Skin of body (tissue), 2 donors: ENCODE results near the gene PAQR8. TPM values are rescaled to one million over a fixed set of nuclear protein-coding genes. Genes with fewer than 3 reads are reported as not detected.
A peak's percentile ranks its signal among the peaks of the same experiment; 100 is the strongest.
"Not testable (repeated sequence)": the region's sequence is repeated elsewhere in the genome, so short reads cannot be mapped to it uniquely, and the experiment has no call there.

Experiments used
- DNase-seq: peaks from one replicate; lab custom pipeline; 2025; lab: John Stamatoyannopoulos, UW
- total RNA-seq: library from RNA; depleted of rRNA; stranded (reverse); fragments of >200 nt; gene quantifications from one replicate; pipeline ENCODE4 v1.2.3, GENCODE V29; 2014

Gene PAQR8
- total RNA-seq, 1 donor from 2014 or later: 4.1 TPM

DNA sequence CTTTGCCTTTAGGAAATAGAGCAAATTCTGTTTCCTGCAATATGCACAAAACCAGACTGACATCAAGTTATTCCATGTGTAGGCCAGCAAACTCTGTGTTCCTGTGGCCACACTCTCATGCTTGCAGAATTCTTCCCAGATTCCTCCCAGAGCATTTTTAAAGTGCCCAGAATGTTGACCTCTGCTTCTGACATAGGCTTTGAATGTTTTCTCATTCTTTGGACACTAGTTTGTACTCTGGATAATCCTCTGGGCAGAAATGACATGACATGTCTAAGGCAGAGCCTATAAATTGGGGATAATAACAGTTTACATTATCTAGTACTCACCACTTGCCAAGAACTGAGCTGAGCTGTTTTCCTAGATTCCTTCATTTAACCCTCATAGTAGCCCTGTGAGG lies 49.0 kb downstream of the PAQR8 start:
- DNase-seq: no peak

- no peak for DNase-seq
Observed at GRCh38 chr6:52411911-52412310, 50.0 kb downstream of the PAQR8 start.

- DNase-seq: no peak
Observed at GRCh38 chr6:52415333-52415732, 53.4 kb downstream of the PAQR8 start.

DNA sequence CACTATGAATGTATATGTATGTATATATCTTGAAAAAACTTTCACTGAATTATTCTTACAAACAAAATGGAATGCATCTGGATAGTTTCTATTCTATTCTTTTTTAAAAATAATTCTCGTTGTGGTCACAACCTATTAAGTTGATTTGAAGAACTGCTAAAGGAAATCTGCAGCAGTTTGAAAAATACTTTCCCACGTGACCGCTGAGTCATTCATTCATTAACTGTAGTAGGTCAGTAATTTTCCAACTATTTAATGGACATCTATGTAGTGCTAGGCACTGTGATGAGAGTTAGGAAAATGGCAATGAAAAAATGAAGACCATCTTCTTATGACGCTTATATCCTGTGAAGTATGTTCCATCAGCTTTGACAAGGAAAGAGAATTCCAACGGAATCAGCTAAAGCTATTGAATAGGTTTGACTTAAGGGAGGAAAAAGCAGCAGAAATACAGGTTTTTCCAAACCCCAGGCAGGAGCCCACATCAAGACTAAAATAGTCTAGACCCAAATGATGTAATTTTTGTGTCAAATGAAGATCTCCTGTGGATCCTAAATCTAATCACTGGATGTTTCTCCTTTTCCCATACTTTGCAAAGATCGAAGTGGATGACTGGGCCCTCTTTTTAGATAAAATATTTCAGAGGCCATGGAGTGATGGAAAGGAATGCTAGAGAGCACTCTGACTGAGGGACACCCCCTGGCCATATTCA lies 54.1 kb downstream of the PAQR8 start:
- no peak for DNase-seq

DNA sequence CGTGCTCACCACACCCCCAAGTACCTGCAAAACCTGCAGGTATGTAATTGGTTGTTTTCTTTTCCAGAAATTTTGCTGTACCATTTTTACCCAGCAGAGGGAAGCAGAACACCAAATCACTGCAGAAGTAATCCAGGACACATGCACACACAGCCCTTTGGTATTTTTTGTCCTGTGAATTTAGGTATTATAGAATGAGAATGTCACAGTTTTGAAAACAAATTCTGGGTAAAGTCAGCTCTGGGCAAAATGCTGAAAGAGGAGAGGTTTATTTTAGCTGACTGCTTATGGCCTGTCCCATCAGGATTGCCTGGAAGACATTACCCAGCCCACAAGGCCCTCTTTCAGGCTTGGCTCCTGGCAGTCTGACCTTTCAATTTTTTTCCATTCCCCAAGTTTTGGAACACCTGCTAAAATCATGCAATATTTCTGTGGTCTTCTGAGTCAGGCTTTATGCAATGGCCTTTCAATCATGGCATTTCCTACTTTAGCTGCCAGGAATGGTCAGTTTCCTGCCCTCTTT lies 54.7 kb downstream of the PAQR8 start:
- DNase-seq: peak; percentile 49

GRCh38 chr6:52417675-52418111 lies 55.7 kb downstream of the PAQR8 start:
- DNase-seq: no peak

DNA sequence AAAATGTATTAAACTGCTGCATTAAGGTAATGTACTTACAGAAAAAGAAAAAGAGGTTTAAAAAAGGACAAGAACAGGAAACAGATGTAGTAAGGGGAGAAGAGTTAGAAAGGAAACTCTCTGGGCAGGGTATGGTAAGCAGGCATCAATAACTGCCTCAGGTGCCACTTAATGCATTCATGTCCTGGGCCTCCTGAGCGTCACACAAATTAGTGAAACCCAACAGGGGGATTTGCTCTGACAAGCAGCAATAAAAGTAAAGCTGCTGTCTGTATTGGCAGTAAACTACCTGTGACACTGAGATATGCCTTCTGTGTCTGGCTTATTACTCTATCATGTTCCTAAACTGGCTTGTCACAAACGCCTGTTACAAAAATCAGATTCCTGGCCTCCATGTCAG lies 56.7 kb downstream of the PAQR8 start:
- no peak for DNase-seq

DNA sequence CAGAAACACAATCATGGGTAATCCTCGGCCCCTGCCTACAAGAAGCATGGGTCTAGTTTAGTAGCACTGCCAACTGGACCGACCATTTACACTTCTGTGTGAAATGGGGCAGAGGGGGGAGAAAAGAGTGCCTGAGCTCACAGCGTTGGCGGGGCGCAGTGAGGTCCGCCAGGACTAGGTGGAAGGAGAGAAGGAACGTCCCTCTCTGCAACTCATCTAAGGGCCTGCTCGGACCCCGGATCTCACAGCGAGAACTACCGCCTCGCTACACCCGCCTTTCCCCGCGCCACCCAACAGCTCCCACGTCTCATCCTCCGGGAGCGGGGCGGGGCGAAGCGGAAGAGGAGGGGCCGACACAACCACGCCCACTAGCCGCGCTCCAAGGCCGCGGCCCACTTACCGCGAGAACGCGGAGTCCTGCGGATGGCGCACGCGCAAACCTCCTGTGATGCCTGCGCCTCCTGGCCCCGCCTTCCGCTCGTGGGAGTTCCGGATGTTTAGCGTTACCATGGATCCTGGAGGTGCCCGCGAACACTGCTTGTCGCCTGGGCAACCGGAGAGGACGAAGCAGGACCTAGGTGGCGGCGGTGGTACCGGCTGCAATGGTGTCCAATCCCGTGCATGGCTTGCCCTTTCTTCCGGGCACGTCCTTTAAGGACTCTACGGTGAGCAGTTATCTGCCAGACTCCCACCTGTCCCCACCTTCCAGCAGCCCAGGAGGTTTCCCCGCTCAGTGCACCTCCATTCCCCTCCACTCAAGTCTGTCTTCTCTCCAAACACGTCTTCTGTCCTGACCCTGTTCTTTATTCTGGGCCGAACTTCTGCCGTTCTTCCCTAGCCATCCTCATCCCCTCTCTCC lies 58.1 kb downstream of the PAQR8 start, which contains the start of gene EFHC1:
Gene EFHC1, plus strand, starts transcription at position 534 of the 859 bp plus-strand sequence. Its CDS starts 69 bp downstream, at position 603.
- peak; percentile 98 for DNase-seq

DNA sequence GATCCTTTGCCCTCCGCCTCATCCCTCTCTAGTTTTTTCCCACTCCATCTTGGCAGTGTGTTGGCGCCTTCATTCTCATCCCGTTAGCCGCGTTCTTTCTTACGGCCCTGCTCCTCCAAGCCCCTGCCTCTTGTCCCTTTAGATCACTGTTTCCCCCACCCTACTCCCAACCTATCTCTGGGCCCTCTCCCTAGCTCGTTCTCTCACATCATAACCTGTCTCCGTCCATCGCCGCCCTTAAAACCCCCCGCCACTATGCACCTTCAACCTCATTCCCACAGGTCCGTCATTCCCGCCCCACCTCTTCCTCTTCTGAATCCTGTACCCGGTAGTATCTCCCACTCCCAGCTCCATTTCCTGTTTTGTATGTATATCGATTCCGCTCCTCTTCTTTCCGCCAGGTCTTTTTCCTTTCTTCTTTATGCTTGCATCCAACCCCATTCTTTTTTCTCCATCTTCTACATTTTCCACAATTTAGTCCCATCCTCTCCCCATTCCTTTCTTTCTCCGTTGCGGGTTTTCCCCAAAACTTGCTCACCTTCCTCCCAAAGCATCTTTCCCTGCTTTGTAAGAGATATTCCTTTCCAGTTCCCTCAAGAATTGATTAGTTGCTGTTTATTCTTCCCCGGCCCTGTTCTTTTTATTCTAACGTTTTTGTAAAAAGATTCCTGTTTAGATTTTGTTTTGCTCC lies 58.9 kb downstream of the PAQR8 start:
- peak; percentile 71 for DNase-seq

DNA sequence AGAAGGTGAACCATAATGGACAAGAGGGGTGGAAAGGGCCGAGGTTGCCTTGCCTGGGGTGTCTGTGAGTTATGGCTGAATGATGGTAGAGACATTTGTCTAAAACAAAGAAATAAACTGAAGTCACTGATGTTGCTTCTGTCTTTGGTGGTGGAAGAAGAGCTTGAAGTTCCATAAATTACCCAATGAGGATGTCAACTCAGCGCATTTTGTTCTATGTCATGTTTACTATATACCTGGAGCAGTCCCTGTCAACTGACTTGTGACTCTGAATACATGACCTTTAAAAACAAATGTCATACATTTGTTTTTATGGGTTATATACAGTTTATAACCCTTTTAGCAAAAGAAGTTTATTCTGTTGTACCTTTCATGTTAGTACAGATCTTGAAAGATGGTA lies 60.2 kb downstream of the PAQR8 start:
- DNase-seq: no peak

DNA sequence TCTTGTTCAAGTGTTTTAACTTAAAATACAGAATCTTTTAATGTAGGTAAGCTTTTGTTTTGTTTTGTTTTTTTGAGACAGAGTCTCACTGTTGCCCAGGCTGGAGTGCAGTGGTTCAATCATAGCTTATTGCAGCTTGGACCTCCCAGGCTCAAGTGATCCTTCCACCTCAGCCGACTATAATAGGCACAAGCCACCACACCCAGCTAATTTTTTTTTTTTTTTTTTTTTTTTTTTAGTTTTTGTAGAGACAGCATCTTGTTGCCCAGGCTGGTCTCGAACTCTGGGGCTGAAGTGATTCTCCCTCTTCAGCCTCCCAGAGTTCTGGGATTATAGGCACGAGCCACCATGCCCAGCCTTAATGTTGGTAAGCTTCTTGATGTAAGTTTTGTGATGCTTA lies 61.5 kb downstream of the PAQR8 start:
- no peak for DNase-seq

DNA sequence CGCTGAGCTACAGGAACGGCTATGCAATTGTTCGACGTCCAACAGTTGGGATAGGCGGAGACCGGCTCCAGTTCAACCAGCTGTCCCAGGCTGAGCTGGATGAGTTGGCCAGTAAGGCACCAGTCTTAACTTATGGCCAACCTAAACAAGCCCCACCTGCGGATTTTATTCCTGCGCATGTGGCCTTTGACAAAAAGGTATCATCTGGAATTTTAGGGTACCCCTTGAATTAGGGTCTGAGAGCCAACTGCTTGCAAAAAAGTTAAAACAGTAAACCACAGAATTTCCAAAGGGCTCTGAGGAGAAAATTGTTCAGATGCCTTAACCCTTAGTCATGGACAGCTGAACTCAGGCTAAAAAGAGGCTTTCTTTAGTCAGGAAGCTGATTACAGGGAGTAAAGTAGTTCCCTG lies 62.0 kb downstream of the PAQR8 start:
- no peak for DNase-seq

GRCh38 chr6:52424513-52424912 lies 62.6 kb downstream of the PAQR8 start:
- DNase-seq: no peak

GRCh38 chr6:52426667-52427066 lies 64.7 kb downstream of the PAQR8 start:
- DNase-seq: no peak

- not testable (repeated sequence) for DNase-seq
Observed at GRCh38 chr6:52433294-52433693, 71.3 kb downstream of the PAQR8 start.

- DNase-seq: no peak
Observed at GRCh38 chr6:52435345-52435744, 73.4 kb downstream of the PAQR8 start.

GRCh38 chr6:52438926-52439325 lies 77.0 kb downstream of the PAQR8 start:
- DNase-seq: no peak

DNA sequence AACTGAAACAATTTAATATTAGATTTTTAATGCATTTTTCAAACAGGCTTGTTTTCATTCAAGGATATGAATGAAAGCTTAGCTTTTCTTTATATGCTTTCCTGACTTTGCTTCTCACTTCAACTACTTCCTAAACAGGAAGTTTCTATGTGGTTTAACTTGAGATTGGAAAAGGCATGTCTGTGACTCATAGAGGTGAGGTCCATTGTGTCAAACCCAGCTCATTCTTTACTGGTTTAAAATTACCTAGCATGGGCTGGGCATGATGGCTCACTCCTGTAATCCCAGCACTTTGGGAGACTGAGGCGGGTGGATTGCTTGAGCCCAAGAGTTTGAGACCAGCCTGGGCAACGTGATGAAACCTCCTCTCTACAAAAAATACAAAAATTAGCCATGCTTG lies 92.6 kb downstream of the PAQR8 start:
- no peak for DNase-seq

DNA sequence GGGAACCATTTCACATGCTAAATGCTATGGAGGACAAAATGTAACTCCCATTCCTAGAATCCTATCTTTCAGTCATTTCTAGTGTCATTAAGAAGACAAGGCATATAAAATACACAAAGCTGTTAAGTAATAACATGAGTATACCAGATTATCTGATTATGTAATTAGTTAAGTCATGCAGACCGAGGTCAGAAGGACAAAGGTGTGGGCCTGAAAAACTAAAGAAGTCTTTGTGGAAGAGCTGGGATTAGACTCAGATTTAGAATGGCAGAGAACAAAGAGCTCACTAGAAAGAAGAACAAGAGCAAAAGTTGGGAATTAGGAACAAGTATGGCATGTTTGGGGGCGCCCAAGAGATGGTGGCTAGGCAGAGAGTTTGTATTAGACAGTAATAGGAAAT lies 95.1 kb downstream of the PAQR8 start:
- no peak for DNase-seq
